ENCODE results near the gene ROBO1.

GRCh38 chr3:78761126-78761525, 1006.7 kb downstream of the ROBO1 start:
- no peak for TF ChIP-seq CTCF (conservative IDR thresholded peaks at IDR 0.05; ENCODE audit: low read depth, low read length)
- TF ChIP-seq EZH2 (IDR thresholded peaks at IDR 0.05; ENCODE audit: low read length, unreplicated experiment) = no peak

All from PC-3 (cell line).